NCI-H748 treated with DMSO at 0.1 percent for 48 hours (cell line): ENCODE data around the gene RAB1B.

Experiments
- DNase-seq: peaks from one replicate; lab custom pipeline; 2025; lab: John Stamatoyannopoulos, UW

Gene RAB1B

DNA sequence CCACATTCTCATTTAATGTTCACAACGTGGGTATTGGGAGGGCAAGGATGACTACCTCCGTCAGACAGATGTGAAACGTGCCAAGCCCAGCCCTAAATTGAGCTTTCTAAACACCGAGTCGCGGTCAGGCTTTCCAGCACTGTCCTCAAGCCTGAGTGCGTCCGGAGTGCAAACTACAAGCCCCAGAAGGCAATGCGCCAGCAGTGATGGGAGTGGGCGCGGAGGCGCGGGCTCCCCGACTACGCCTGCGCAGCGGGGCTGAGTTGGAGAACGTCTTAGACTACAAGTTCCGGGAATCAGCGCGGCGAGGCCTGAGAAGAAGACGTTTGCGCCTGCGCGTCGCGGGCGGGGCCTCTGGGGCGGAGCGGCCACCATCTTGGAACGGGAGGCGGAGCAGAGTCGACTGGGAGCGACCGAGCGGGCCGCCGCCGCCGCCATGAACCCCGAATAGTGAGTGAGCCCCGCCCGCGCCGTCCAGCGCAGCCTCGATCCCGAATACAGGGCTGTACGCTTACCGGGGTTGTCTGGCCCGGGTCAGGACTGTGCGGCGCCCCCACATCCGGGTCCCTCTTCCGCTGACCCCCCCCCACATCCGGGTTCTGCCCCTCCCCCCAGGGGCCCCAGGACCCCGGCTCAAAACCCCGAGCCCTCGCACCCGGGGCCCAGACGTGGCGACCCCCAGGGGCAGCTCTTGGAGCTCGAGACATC, at the start of gene RAB1B:
Gene RAB1B, plus strand, starts transcription at position 396 of the 708 bp plus-strand sequence. Its CDS starts 41 bp downstream, at position 437.
- DNase-seq = peak; percentile 97

DNA sequence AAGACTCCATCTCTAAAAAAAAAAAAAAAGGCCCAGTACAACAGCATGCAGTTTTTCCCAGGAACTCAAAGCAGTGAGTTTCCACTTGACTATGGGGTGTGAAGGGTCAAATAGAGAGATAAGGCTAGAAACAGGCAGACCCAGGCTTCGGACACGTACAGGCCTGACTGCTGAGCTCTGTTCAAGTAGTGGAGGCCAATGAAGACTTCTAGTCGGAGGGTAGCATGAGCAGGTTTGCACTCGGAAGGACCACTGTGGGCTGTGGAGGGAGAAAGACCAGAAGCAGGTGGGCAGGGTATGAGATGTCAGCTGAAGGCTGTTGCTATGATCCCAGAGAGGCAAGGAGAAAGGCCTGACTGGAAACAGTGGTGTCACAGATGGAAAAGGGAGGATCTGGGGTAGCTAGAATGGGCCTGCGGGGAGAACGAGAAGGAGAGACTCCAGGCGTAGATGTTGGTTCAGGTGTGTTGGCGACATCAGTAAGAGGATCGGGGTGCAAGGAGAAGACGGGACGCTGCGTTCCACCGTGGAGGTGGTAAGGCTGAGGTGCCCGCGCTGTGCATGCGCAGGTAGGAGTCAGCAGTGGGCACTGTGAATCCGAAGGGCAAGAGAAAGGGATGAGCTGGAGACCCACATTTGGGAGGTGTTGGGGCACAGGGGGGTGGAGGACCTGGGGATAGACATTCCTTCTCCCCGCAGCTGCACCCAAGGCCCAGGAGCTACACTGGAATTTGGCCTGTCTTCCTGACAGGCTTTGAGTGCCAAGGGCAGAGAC, 49.4 kb upstream of the RAB1B start:
- no peak for DNase-seq

GRCh38 chr11:66219846-66220565, 48.4 kb upstream of the RAB1B start:
- no peak for DNase-seq

GRCh38 chr11:66220566-66220935, 47.9 kb upstream of the RAB1B start:
- DNase-seq = no peak

- DNase-seq = no peak
Observed at GRCh38 chr11:66221012-66221411, 47.4 kb upstream of the RAB1B start.

- DNase-seq = no peak
Observed at GRCh38 chr11:66221726-66222236, 46.7 kb upstream of the RAB1B start.

GRCh38 chr11:66222358-66223149, 45.9 kb upstream of the RAB1B start:
- peak; percentile 88 for DNase-seq

DNA sequence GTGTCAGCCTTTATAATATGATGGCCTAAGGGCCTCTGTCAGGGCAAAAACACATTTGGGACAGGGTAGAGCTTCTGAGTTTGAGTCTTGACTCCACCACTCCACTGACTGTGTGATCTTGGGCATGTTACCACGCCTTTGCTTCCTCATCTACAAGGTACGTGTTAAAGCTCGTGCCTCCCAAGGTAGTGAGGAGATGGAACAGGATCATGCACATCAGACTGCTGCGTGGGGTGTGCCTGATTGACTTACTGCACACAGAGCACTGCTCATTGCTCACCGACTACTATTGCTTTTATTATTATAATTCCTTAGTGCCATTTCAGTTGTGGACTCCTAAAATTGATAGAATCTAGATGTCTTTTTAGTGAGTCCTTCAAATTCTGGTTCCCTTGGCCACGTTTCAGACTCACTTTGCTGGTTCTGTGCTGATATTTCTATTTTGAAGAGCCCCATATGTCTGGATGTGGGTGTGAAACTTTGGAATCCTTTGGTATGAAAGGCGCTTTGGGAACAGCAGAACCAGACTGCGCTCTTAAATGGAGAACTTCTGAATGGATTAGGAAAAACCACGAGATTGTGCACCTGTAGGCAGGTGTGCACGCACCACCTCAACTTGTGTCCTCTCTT, 44.1 kb upstream of the RAB1B start:
- no peak for DNase-seq

- DNase-seq = no peak
Observed at GRCh38 chr11:66225066-66225465, 43.4 kb upstream of the RAB1B start.

DNA sequence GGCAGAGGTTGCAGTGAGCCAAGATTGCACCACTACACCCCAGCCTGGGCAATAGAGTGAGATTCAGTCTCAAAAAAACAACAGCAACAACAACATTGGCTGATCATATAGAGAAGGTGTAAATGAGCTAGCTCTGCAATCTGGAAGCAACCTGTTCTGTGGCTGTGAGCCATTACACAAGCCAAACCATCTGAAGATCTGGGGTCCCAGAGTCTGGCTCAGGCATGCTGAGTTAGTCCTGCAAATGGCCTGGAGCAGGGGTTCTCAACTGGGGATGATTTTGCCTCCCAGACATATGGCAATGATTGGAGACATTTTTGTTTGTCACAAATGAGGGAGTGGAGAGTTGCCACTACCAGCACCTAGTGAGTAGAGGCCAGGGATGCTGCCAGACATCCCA, 42.3 kb upstream of the RAB1B start:
- no peak for DNase-seq

DNA sequence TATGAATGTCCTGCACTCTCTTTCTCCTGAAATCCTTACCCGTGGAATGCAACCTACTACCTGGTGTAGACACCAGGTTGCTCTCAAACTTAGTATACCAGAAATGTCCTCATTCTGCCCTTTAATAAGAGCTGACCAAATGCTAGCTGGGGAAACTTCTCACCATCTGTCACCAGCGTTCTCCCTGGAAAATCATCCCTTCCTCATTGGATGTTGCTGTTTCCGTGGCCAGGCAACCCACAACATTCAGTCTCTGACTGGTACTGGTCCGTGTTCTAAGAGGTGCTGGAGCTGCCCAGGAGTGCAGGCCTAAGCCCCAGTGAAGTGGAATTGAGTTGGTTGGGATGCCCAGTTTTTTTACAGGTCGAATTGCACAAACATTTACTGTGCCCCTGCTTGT, 40.7 kb upstream of the RAB1B start:
- no peak for DNase-seq

DNA sequence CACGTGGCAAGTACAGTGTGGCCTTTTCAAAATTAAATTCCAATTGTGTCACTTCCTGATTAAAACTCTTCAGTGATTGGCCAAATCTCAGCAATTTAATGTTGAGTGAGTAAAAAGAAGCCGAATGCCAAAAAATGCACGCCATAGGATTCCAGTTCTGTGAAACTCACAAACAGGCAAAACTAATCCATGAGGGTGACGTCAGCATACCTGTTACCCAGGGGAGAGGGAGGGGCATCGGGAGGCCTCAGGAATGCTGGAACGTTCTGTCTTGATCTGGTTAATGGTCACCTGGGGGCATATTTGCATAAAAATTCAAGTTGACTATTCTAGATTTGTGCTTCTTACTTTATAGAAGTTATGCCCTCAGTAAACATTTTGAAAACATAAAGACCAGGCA, 39.9 kb upstream of the RAB1B start:
- DNase-seq = no peak

DNA sequence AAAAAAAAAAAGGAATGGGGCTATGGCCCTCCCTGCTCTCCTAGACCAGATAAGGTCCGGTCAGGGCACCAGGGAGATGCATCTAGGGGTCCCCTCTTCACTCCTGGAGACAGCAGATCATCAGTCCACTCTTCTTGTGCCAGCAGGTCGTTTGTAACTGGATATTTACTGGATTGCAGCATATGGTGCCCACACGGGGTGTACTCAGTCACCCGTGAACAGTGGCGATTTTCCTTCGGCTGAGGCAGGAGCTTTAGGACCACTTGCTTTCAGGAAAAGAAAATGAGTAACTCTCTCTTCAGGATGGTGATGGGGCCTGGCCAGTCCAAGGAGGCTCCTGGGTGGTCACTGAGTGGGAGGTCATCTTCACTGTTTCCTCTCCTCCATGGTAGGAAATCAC, 38.3 kb upstream of the RAB1B start:
- no peak for DNase-seq

- no peak for DNase-seq
Observed at GRCh38 chr11:66230978-66231377, 37.5 kb upstream of the RAB1B start.

- peak; percentile 12 for DNase-seq
Observed at GRCh38 chr11:66231561-66231960, 36.9 kb upstream of the RAB1B start.

DNA sequence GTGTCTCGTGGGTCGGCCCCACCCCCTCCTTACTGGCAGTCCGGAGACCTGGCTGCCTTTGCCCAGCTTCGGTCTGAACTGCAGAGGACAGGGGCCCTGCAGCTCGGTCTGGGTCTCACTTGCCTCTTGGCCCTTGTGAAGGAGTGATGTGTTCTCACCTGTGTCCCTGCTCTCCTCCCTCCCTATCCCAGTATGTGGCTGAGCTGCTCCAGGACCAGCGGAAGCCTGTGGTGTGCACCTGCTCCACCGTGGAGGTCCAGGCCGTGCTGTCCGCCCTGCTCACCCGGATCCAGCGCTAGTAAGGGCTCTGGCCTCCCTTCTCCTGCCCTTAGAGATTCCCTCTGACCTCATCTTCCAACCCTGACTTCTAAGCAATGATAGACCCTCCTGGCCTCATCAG, 35.7 kb upstream of the RAB1B start:
- DNase-seq = no peak

GRCh38 chr11:66233301-66233700, 35.1 kb upstream of the RAB1B start:
- no peak for DNase-seq

GRCh38 chr11:66235141-66235540, 33.3 kb upstream of the RAB1B start:
- DNase-seq = no peak

GRCh38 chr11:66237867-66238266, 30.6 kb upstream of the RAB1B start:
- no peak for DNase-seq

GRCh38 chr11:66238786-66239413, 29.5 kb upstream of the RAB1B start:
- DNase-seq = no peak

GRCh38 chr11:66239511-66239910, 28.9 kb upstream of the RAB1B start:
- DNase-seq = no peak
